Kasumi-1 (cell line): Measurements from ENCODE around the gene SLC22A7.

Experiments used
- DNase-seq, 2 experiments: peaks; one replicate each; lab custom pipeline; 2025; lab: John Stamatoyannopoulos, UW

The SLC22A7 gene

DNA sequence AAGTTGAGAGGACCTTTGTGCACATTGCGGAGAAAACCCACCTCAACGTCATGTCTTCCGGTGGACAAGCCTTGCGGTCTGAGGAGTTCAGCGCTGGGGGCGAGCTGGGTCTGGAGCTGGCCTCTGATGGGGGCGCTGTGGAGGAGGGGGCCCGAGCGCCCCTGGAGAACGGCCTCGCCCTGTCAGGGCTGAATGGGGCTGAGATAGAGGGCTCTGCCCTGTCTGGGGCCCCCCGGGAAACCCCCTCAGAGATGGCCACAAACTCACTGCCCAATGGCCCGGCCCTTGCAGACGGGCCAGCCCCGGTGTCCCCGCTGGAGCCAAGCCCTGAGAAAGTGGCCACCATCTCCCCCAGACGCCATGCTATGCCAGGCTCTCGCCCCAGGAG lies 14.6 kb upstream of the SLC22A7 start:
- no peak for DNase-seq

- no peak for DNase-seq
Observed at GRCh38 chr6:43283905-43284304, 14.2 kb upstream of the SLC22A7 start.

DNA sequence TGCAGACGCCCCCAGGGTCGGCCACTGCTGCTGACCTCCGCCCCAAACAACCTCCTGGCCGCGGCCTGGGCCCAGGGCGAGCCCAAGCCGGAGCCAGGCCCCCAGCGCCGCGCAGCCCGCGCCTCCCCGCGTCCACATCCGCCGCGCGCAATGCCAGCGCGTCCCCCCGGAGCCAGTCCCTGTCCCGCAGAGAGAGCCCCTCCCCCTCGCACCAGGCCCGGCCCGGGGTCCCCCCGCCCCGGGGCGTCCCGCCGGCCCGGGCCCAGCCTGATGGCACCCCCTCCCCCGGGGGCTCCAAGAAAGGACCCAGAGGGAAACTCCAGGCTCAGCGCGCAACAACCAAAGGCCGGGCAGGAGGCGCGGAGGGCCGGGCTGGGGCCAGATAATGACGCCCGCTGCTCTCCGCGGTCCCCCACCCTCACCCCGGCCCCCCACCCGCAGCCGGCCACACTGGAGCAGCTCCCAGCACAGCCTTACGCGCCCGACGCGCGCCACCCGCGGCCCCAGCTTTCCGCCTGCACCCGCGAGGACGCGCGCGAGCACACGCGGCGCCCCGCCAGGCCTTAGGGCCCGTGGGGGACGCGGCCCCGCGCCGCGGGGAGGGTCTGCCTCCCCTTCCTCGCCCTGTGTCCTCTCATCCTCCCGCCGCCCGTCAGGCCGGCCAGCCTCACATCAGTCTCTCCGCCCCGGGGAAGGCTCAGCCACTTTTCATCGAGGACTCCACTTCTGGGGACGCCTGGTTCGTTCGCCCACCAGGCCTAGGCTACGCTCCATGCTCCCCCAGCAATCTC lies 12.9 kb upstream of the SLC22A7 start:
- no peak for DNase-seq

DNA sequence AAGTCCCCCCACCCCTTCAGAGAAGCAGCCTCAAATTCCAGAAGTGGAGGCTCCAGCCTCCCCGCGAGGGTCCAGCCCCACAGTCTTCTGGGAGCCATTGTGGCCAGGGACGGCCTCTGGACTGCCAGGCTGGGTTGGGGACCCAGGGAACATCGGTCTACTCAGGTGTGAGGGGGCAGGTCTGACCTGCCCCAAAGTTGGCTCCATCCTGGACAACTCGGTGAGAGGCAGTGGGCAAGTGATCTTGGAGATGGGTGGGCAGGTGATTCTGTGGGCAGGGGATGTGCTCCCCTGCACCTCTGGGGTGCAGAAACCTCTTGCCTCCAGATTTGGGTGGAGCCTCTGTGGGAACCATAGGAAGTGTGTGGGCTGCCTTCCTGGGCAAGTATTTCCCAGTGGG lies 12.2 kb upstream of the SLC22A7 start:
- DNase-seq, result no peak

GRCh38 chr6:43286456-43286979 lies 11.5 kb upstream of the SLC22A7 start:
- no peak for DNase-seq

DNA sequence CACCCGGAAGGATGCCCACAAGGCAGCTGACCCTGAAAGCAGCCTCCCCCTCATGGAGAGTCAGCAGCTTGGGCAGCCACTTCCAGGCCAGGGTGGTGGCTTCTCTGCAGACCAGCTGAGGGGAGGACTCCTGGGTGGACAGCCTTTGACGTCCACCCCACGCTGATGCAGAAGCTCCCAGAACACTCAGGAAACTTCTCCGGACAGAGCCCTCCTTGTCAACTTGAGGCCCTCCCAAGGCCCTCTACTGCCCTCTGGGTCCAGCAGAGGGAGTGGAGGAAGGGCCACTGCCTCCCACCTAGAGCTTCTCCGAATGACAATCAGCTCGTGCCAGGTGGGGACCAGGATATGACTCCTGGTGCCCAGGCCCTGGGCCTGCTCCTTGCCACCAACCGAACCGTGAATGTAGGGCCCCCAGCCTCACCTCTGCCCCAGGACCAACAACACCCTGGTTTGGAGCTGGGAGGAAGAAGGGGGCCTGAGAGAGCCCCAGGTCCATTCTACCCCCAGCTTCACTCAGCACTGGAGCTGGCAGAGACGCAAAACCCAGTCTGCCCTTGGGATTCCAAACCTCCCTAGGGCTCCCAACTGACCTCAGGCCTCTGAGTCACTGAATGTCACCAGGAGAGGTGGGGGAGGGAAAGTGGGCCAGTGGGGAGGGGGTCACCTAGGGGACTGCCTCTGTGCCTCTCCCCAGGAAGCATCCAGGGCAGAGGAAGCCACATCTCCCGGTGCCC lies 10.9 kb upstream of the SLC22A7 start:
- no peak for DNase-seq

GRCh38 chr6:43287717-43288679 lies 10.1 kb upstream of the SLC22A7 start:
- DNase-seq, result no peak

- DNase-seq, result no peak
Observed at GRCh38 chr6:43290339-43290904, 7.6 kb upstream of the SLC22A7 start.

DNA sequence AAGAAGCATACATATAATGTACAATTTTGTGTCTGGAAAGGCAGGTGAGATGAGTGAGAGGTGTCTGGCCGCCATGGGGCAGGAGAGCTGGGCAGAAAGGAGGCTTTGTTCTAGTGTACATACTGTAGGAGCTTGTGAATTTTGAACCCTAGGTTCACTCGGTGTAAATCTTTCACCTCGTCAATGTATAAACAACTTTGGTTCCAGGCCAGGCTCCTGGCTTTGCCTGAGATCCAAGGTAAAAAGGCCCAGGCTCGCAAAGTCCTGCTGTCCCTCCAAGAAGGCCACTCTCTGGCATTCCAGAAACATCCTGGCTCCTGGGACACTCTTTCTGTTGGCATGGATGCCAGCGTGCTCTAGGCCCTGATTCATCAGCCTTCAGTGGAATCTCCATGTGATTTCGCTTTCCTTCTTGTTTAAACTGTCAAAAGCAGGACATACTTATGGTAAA lies 7.1 kb upstream of the SLC22A7 start:
- DNase-seq, result no peak

DNA sequence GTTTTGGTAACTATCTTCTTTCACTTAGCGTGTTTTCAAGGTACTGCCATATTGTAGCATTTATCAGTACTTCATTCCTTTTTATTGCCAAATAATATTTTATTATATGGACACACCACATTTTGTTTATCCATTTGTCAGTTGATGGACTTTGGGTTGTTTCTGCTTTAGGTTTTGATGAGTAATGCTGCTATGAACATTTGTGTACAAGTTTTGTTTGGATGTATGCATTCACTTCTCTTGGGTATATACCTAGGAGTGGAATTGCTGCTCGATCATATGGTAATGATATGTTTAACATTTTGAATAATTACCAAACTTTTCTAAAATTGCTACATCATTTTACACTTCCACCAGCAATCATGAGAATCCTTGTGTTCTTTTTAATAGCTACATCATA lies 6.4 kb upstream of the SLC22A7 start:
- DNase-seq, result no peak

DNA sequence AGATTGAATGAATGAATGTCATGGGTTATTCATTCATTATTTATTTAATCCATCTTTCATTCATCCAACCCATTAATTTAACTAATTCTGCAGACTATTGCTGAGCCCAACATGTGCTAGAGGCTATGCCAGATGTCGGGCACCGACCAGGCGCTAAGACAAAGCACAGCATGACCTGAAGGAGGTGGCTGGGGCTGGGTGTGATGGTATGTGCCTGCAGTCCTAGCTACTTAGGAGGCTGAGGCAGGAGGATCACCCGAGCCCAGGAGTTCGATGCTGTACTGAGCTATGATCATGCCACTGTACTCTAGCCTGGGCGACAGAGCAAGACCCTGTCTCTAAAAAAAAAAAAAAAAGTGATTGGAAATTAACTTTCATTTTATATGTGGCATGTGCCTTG lies 5.7 kb upstream of the SLC22A7 start:
- DNase-seq, result no peak

- no peak for DNase-seq
Observed at GRCh38 chr6:43292763-43293318, 5.2 kb upstream of the SLC22A7 start.

DNA sequence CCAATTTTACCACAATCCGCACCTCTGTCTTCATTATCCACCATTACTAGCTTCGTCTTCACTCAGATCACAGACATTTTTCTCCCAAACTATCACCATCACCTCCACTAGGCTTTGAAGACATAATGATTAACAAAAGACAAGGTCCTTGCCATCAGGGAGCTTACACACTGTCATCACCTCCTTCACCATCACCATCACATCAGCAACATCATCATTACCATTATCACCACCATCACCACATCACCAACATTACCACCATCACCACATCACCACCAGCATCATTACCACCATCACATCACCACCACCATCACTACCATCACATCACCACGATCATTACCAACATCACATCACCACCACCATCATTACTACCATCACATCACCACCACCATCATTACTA lies 4.4 kb upstream of the SLC22A7 start:
- no peak for DNase-seq

GRCh38 chr6:43294536-43294935 lies 3.5 kb upstream of the SLC22A7 start:
- no peak for DNase-seq

GRCh38 chr6:43295456-43295855 lies 2.6 kb upstream of the SLC22A7 start:
- DNase-seq, result no peak

DNA sequence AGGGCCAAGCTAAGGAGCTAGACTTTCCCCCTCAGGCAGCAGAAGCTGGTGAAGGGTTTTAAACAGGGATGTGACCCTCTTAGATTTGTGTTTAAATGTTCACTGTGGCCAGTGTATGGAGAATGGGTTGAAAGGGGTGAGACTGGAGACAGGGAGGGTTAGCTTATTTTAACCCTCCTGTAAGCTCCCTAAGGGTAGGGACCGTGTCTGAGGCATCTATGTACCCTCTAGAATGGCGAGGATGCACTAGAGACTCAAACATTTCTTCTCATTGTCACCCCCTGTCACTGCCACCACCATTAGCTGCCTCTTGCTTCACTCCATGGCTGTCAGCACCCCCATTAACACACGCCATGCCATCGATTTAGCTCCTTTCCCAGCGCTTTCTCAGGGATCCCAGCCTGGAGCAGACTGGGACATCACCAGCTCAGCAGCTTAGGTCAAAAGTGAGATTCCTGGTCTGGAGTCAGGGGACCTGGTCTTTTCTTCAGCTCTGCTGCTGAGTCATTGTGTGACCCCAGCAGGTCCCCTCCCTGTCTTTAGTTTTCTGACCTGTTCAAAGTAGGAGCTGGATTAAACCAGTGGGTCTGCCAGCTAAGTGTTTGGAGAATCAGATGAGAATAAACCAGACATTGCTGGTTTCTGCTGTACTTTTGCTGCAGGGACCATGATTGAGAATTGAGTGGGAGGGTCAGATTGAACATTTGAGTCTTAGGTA lies 1.1 kb upstream of the SLC22A7 start:
- DNase-seq, result no peak

DNA sequence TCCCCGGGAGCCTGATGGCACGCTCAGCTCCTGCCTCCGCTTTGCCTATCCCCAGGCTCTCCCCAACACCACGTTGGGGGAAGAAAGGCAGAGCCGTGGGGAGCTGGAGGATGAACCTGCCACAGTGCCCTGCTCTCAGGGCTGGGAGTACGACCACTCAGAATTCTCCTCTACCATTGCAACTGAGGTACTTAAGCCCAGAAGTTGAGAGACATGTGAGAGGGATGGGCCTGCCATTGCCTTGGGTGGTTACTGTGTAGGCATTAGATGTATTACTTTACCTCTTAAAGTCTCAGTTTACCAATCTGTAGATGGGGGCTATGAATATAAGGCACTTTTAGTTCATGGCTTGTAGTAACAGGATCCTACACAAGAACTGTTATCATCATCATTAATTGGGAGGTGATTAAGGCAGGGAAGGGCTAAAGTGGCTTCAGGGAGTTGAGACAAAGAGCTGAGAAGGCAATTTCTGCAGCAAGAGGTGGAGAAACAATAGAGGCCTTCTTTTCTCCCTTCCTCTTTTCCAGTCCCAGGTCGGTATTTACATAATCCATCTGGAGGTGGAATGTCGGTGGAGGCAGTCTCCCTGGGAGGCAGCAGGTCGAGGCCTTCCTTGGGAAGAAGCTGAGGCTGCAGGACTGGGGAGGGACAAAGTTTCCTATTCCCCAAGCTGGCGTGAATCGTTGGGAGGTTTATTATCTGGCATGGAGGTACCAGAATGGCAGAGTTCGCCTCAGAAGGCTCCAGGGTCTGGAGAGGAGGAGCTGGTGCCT lies 691 bp downstream of the SLC22A7 start:
- DNase-seq, result no peak

- DNase-seq, result no peak
Observed at GRCh38 chr6:43299338-43300293, 1.6 kb downstream of the SLC22A7 start.
